GM10266 (cell line): ENCODE data around the gene ZNF24.

Experiments used
- DNase-seq: peaks from one replicate; pipeline ENCODE4 v3.0.0; 2012; ENCODE audit errors: extremely low spot score
- TF ChIP-seq, protein P1 (sequence below): IDR thresholded peaks from 2 replicates; pipeline ENCODE4 v1.5.1; 2012; ENCODE audit warnings: mild to moderate bottlenecking, low read depth; ENCODE audit not compliant: control insufficient read depth, insufficient read depth; ENCODE audit errors: missing control alignments

ZNF24 gene

DNA sequence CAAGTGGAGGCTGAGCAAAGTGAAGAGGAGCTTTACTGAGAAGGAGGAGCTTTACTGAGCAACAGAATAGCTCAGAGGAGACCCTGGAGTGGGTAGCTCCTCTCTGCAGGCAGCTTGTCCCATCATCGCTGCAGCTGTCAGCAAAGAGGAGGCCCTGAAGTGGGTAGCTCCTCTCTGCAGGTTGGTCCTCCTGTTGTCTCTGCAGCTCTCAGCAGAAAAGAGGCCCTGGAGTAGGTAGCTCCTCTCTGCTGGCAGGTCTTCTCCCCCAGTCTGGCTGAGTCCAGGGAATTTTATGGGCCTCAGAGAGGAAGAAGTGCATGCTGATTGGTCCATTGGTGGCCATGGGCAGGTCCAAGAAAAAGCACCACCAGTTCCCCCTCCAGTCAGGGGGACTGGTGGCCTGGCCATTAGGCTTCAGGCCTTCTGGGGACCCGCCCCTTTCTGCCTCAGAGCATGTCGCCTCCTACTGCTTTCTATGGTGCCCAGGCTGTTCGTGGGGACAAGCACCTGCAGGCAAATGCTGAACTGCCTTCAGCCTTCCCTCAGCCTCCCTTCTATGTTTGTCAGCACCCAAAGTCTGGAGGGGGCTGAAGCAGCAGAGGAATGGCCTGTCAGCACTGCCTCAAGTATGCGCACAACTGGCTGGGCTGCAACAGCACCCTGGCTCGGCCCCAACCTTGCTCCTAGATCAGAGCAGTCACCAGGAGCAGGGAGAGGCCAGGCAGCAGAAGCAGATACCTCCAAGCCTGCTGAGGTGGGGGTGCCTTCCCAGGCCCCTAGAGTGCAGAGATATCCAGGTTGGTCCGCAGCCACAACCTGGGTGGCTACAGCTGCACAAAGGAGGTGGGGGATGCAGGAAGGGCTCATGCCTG lies 60.1 kb downstream of the ZNF24 start:
- TF ChIP-seq, protein P1, sequence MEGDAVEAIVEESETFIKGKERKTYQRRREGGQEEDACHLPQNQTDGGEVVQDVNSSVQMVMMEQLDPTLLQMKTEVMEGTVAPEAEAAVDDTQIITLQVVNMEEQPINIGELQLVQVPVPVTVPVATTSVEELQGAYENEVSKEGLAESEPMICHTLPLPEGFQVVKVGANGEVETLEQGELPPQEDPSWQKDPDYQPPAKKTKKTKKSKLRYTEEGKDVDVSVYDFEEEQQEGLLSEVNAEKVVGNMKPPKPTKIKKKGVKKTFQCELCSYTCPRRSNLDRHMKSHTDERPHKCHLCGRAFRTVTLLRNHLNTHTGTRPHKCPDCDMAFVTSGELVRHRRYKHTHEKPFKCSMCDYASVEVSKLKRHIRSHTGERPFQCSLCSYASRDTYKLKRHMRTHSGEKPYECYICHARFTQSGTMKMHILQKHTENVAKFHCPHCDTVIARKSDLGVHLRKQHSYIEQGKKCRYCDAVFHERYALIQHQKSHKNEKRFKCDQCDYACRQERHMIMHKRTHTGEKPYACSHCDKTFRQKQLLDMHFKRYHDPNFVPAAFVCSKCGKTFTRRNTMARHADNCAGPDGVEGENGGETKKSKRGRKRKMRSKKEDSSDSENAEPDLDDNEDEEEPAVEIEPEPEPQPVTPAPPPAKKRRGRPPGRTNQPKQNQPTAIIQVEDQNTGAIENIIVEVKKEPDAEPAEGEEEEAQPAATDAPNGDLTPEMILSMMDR = no peak
- no peak for DNase-seq

DNA sequence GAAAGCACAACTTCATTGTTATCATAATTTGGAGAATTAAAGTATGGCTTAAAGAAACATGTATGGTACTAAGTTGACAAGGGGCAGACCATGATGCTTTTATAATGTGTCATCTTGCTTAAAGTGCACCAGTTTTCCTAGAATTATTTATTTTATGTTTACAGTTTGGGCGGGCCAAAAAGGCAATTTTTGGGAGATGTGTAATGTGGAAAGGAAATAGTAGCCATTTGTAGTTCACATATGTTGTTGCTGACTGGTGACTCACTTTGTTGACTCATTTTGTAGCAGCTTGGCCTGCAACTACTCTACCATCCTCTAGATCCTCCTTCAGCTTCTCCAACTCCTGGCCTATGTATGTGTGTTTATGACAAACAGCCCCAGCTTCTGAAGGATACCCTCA lies 61.9 kb downstream of the ZNF24 start:
- TF ChIP-seq, protein P1 = no peak
- no peak for DNase-seq
